Measurements from ENCODE around the gene PPP1R10. TPM values are rescaled to one million over a fixed set of nuclear protein-coding genes. Genes with fewer than 3 reads are reported as not detected.

PPP1R10 gene
- total and polyA plus RNA-seq, 2 of the 13 experiments (the other 11 are each of a cell fraction or from before 2014, with no cell fraction given): 26.3 to 38.4 TPM

- TF ChIP-seq HMGXB4 (CRISPR knock-in tag; IDR thresholded peaks at IDR 0.05; ENCODE audit: borderline replicate concordance in 1 of 2, low read depth in 1 of 2) (no peak; a peak in 2 of 4 replicates), ZFP1 (CRISPR knock-in tag; IDR thresholded peaks at IDR 0.05) (no peak), ZNF383 (CRISPR knock-in tag; IDR thresholded peaks at IDR 0.05; ENCODE audit: borderline replicate concordance) (no peak), ZFP36L1 (CRISPR knock-in tag; IDR thresholded peaks at IDR 0.05) (no peak), TMF1 (CRISPR knock-in tag; IDR thresholded peaks at IDR 0.05; ENCODE audit: low read depth) (no peak; the same call in 1 of the 2 replicates), SSRP1 (CRISPR knock-in tag; IDR thresholded peaks at IDR 0.05) (no peak; the same call in 1 of the 2 replicates), POLR2A (IDR thresholded peaks at IDR 0.05; ENCODE audit: insufficient read depth in 1 of 2, low read depth in 2 of 2, low read length in 2 of 2) (peak; percentile 87 to 95), AFF4 (CRISPR knock-in tag; IDR thresholded peaks at IDR 0.05) (0 out of 2 replicates have a peak, but pooled peaks have one; percentile 47), ZNF569 (CRISPR knock-in tag; IDR thresholded peaks at IDR 0.05; ENCODE audit: borderline replicate concordance) (no peak), NFIC (IDR thresholded peaks at IDR 0.05; ENCODE audit: low read length) (0 out of 2 replicates have a peak, but pooled peaks have one; percentile 18), ZBTB7A (CRISPR knock-in tag; IDR thresholded peaks at IDR 0.05) (peak; percentile 72), CEBPB (IDR thresholded peaks at IDR 0.05; ENCODE audit: borderline replicate concordance, low read depth, low read length) (peak; percentile 69), KDM1A (CRISPR knock-in tag; IDR thresholded peaks at IDR 0.05) (no peak), KLF9 (CRISPR knock-in tag; IDR thresholded peaks at IDR 0.05; ENCODE audit: low read depth) (peak; percentile 3; the same call in 1 of the 2 replicates), FOXC1 (CRISPR knock-in tag; IDR thresholded peaks at IDR 0.05; ENCODE audit: borderline replicate concordance) (no peak), SALL2 (CRISPR knock-in tag; IDR thresholded peaks at IDR 0.05) (peak; percentile 78), TEAD3 (CRISPR knock-in tag; optimal IDR thresholded peaks at IDR 0.05; ENCODE audit: borderline replicate concordance) (peak; percentile 43)
- TF ChIP-seq, protein P1, sequence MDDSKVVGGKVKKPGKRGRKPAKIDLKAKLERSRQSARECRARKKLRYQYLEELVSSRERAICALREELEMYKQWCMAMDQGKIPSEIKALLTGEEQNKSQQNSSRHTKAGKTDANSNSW (CRISPR knock-in tag; IDR thresholded peaks at IDR 0.05; ENCODE audit: borderline replicate concordance): peak; percentile 100
- TF ChIP-seq, protein P2, sequence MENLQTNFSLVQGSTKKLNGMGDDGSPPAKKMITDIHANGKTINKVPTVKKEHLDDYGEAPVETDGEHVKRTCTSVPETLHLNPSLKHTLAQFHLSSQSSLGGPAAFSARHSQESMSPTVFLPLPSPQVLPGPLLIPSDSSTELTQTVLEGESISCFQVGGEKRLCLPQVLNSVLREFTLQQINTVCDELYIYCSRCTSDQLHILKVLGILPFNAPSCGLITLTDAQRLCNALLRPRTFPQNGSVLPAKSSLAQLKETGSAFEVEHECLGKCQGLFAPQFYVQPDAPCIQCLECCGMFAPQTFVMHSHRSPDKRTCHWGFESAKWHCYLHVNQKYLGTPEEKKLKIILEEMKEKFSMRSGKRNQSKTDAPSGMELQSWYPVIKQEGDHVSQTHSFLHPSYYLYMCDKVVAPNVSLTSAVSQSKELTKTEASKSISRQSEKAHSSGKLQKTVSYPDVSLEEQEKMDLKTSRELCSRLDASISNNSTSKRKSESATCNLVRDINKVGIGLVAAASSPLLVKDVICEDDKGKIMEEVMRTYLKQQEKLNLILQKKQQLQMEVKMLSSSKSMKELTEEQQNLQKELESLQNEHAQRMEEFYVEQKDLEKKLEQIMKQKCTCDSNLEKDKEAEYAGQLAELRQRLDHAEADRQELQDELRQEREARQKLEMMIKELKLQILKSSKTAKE (CRISPR knock-in tag; IDR thresholded peaks at IDR 0.05; ENCODE audit: borderline replicate concordance): 0 out of 2 replicates have a peak, but pooled peaks have one; percentile 25
Measured at GRCh38 chr6:30617565-30618269, 674 bp upstream of the PPP1R10 start, which contains the start of gene MRPS18B (continued).
